HEK293 (cell line): ENCODE data around the gene BCL11B.
A peak's percentile ranks its signal among the peaks of the same experiment; 100 is the strongest.

ENCODE experiments used
- KLF16 ChIP-seq: fragments of 450-650 bp; formaldehyde crosslinking; IDR thresholded peaks from 2 replicates; pipeline ENCODE4 v1.5.1; 2017; ENCODE audit warnings: missing biosample characterization, missing genetic modification characterization
- SCRT2 ChIP-seq: fragments of 450-650 bp; formaldehyde crosslinking; IDR thresholded peaks from 2 replicates; pipeline ENCODE4 v1.5.1; 2016; ENCODE audit warnings: missing biosample characterization, missing genetic modification characterization
- SETDB1 ChIP-seq: IDR thresholded peaks from one replicate; pipeline ENCODE4 v1.6.1; 2017; ENCODE audit warnings: mild to moderate bottlenecking, low read length, moderate library complexity, mixed read lengths; ENCODE audit not compliant: insufficient read length
- YY2 ChIP-seq: fragments of 450-650 bp; formaldehyde crosslinking; IDR thresholded peaks from 2 replicates; pipeline ENCODE4 v1.5.1; 2016; ENCODE audit warnings: missing biosample characterization, missing genetic modification characterization
- ZBTB20 ChIP-seq: fragments of 450-650 bp; formaldehyde crosslinking; IDR thresholded peaks from 2 replicates; pipeline ENCODE4 v1.5.1; 2016; ENCODE audit warnings: missing biosample characterization, missing genetic modification characterization
- ZNF10 ChIP-seq: fragments of 450-650 bp; formaldehyde crosslinking; IDR thresholded peaks from 2 replicates; pipeline ENCODE4 v1.5.1; 2017; ENCODE audit warnings: missing biosample characterization, missing genetic modification characterization
- ZNF121 ChIP-seq: fragments of 450-650 bp; formaldehyde crosslinking; IDR thresholded peaks from 2 replicates; pipeline ENCODE4 v1.5.1; 2016; ENCODE audit warnings: missing biosample characterization, missing genetic modification characterization
- ZNF146 ChIP-seq: fragments of 450-650 bp; formaldehyde crosslinking; IDR thresholded peaks from 2 replicates; pipeline ENCODE4 v1.5.1; 2016; ENCODE audit warnings: missing biosample characterization, missing genetic modification characterization
- ZNF157 ChIP-seq: fragments of 450-650 bp; formaldehyde crosslinking; IDR thresholded peaks from 2 replicates; pipeline ENCODE4 v1.5.1; 2016; ENCODE audit warnings: missing biosample characterization, missing genetic modification characterization
- ZNF16 ChIP-seq: fragments of 450-650 bp; formaldehyde crosslinking; IDR thresholded peaks from 2 replicates; pipeline ENCODE4 v1.5.1; 2016; ENCODE audit warnings: low read depth, missing biosample characterization, missing genetic modification characterization
- ZNF202 ChIP-seq: fragments of 450-650 bp; formaldehyde crosslinking; IDR thresholded peaks from 2 replicates; pipeline ENCODE4 v1.5.1; 2016; ENCODE audit warnings: missing biosample characterization, missing genetic modification characterization, borderline replicate concordance
- ZNF239 ChIP-seq: fragments of 450-650 bp; formaldehyde crosslinking; IDR thresholded peaks from 2 replicates; pipeline ENCODE4 v1.5.1; 2016; ENCODE audit warnings: missing biosample characterization, missing genetic modification characterization
- ZNF24 ChIP-seq: fragments of 450-650 bp; formaldehyde crosslinking; IDR thresholded peaks from 2 replicates; pipeline ENCODE4 v1.5.1; 2016; ENCODE audit warnings: missing biosample characterization, missing genetic modification characterization
- ZNF274 ChIP-seq, 2 experiments: fragments of 200-500 bp in 1 of 2; fragments of 450-650 bp in 1 of 2; sonication (Bioruptor generic) in 1 of 2; formaldehyde crosslinking in 1 of 2; IDR thresholded peaks; 2 replicates each; pipeline versions ENCODE4 v1.5.1 to v1.6.1; 2014 to 2016; ENCODE audit warnings: borderline replicate concordance in 1 of 2, inconsistent platforms in 1 of 2, low read length in 1 of 2, missing biosample characterization in 1 of 2, missing genetic modification characterization in 1 of 2
- ZNF280D ChIP-seq: fragments of 450-650 bp; formaldehyde crosslinking; IDR thresholded peaks from 2 replicates; pipeline ENCODE4 v1.5.1; 2016; ENCODE audit warnings: missing biosample characterization, missing genetic modification characterization
- ZNF335 ChIP-seq: fragments of 450-650 bp; formaldehyde crosslinking; conservative IDR thresholded peaks from 2 replicates; pipeline ENCODE4 v1.5.1; 2016; ENCODE audit warnings: missing biosample characterization, missing genetic modification characterization
- ZNF350 ChIP-seq: fragments of 450-650 bp; formaldehyde crosslinking; IDR thresholded peaks from 2 replicates; pipeline ENCODE4 v1.5.0; 2017; ENCODE audit warnings: missing biosample characterization, mild to moderate bottlenecking, missing genetic modification characterization
- ZNF354C ChIP-seq: fragments of 450-650 bp; formaldehyde crosslinking; IDR thresholded peaks from 2 replicates; pipeline ENCODE4 v1.5.1; 2016; ENCODE audit warnings: missing biosample characterization, missing genetic modification characterization, low read depth, borderline replicate concordance
- ZNF416 ChIP-seq: fragments of 450-650 bp; formaldehyde crosslinking; IDR thresholded peaks from 2 replicates; pipeline ENCODE4 v1.5.1; 2016; ENCODE audit warnings: missing biosample characterization, missing genetic modification characterization
- ZNF433 ChIP-seq: fragments of 450-650 bp; formaldehyde crosslinking; IDR thresholded peaks from 2 replicates; pipeline ENCODE4 v1.5.1; 2016; ENCODE audit warnings: missing biosample characterization, missing genetic modification characterization, low read depth
- ZNF544 ChIP-seq: fragments of 450-650 bp; formaldehyde crosslinking; IDR thresholded peaks from 2 replicates; pipeline ENCODE4 v1.5.0; 2017; ENCODE audit warnings: missing biosample characterization, missing genetic modification characterization
- ZNF585B ChIP-seq: fragments of 450-650 bp; formaldehyde crosslinking; IDR thresholded peaks from 2 replicates; pipeline ENCODE4 v1.5.1; 2016; ENCODE audit warnings: missing biosample characterization, missing genetic modification characterization
- ZNF621 ChIP-seq: fragments of 450-650 bp; formaldehyde crosslinking; IDR thresholded peaks from 2 replicates; pipeline ENCODE4 v1.5.1; 2017; ENCODE audit warnings: missing biosample characterization, missing genetic modification characterization
- ZNF76 ChIP-seq: fragments of 450-650 bp; formaldehyde crosslinking; IDR thresholded peaks from 2 replicates; pipeline ENCODE4; 2016; ENCODE audit warnings: low read depth, missing biosample characterization, missing genetic modification characterization, borderline replicate concordance
- ZNF785 ChIP-seq: fragments of 450-650 bp; formaldehyde crosslinking; IDR thresholded peaks from 2 replicates; pipeline ENCODE4 v1.5.1; 2016; ENCODE audit warnings: missing biosample characterization, missing genetic modification characterization
- ZSCAN30 ChIP-seq: fragments of 450-650 bp; IDR thresholded peaks from 2 replicates; pipeline ENCODE4 v1.5.1; 2018; ENCODE audit warnings: missing biosample characterization, mild to moderate bottlenecking, missing genetic modification characterization, moderate library complexity
- ZSCAN5A ChIP-seq: fragments of 450-650 bp; formaldehyde crosslinking; IDR thresholded peaks from 2 replicates; pipeline ENCODE4 v1.5.1; 2016; ENCODE audit warnings: missing biosample characterization, missing genetic modification characterization
- TF ChIP-seq, protein P1 (sequence below): fragments of 450-650 bp; formaldehyde crosslinking; IDR thresholded peaks from 2 replicates; pipeline ENCODE4 v1.5.1; 2017; ENCODE audit warnings: missing biosample characterization, missing genetic modification characterization
- TF ChIP-seq, protein P2 (sequence below): fragments of 450-650 bp; formaldehyde crosslinking; IDR thresholded peaks from 2 replicates; pipeline ENCODE4 v1.5.1; 2016; ENCODE audit warnings: missing biosample characterization, missing genetic modification characterization

Gene BCL11B

GRCh38 chr14:99229654-99230207 is 42.3 kb downstream of the BCL11B start (continued):
- TF ChIP-seq ZNF10 (tag by site-specific recombination) (no peak), ZNF416 (tag by site-specific recombination) (no peak), SCRT2 (tag by site-specific recombination) (peak; percentile 27; the same call in 1 of the 2 replicates), ZNF335 (tag by site-specific recombination) (no peak), ZNF146 (tag by site-specific recombination) (no peak), ZBTB20 (tag by site-specific recombination) (no peak), ZNF239 (tag by site-specific recombination) (no peak), ZNF16 (tag by site-specific recombination) (no peak), ZNF121 (tag by site-specific recombination) (no peak), YY2 (no peak), ZNF544 (no peak), ZNF24 (0 out of 2 replicates have a peak, but pooled peaks have one; percentile 28), ZNF621 (tag by site-specific recombination) (no peak), ZNF202 (tag by site-specific recombination) (no peak), ZNF76 (tag by site-specific recombination) (no peak), ZNF433 (no peak), KLF16 (tag by site-specific recombination) (no peak), ZNF585B (no peak), ZSCAN30 (peak; percentile 65; the same call in 1 of the 2 replicates), ZNF280D (no peak), SETDB1 (no peak), ZNF785 (tag by site-specific recombination) (no peak), ZNF350 (tag by site-specific recombination) (no peak), ZNF354C (tag by site-specific recombination) (no peak), ZSCAN5A (no peak), ZNF157 (tag by site-specific recombination) (no peak), ZNF274 (IDR thresholded peaks at IDR 0.05; ENCODE audit: low read length) (no peak), ZNF274 (tag by site-specific recombination; IDR thresholded peaks at IDR 0.05; ENCODE audit: borderline replicate concordance) (no peak)
- TF ChIP-seq, protein P1, sequence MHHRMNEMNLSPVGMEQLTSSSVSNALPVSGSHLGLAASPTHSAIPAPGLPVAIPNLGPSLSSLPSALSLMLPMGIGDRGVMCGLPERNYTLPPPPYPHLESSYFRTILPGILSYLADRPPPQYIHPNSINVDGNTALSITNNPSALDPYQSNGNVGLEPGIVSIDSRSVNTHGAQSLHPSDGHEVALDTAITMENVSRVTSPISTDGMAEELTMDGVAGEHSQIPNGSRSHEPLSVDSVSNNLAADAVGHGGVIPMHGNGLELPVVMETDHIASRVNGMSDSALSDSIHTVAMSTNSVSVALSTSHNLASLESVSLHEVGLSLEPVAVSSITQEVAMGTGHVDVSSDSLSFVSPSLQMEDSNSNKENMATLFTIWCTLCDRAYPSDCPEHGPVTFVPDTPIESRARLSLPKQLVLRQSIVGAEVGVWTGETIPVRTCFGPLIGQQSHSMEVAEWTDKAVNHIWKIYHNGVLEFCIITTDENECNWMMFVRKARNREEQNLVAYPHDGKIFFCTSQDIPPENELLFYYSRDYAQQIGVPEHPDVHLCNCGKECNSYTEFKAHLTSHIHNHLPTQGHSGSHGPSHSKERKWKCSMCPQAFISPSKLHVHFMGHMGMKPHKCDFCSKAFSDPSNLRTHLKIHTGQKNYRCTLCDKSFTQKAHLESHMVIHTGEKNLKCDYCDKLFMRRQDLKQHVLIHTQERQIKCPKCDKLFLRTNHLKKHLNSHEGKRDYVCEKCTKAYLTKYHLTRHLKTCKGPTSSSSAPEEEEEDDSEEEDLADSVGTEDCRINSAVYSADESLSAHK (tag by site-specific recombination), result no peak
- TF ChIP-seq, protein P2, sequence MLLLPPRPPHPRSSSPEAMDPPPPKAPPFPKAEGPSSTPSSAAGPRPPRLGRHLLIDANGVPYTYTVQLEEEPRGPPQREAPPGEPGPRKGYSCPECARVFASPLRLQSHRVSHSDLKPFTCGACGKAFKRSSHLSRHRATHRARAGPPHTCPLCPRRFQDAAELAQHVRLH (tag by site-specific recombination), result no peak
